ENCODE measurements around the gene CROCC2. TPM values are rescaled to one million over a fixed set of nuclear protein-coding genes. Genes with fewer than 3 reads are reported as not detected.

CROCC2 gene
- total and polyA plus RNA-seq, 2 of the 13 experiments (the other 11 are each of a cell fraction or from before 2014, with no cell fraction given): not detected

DNA sequence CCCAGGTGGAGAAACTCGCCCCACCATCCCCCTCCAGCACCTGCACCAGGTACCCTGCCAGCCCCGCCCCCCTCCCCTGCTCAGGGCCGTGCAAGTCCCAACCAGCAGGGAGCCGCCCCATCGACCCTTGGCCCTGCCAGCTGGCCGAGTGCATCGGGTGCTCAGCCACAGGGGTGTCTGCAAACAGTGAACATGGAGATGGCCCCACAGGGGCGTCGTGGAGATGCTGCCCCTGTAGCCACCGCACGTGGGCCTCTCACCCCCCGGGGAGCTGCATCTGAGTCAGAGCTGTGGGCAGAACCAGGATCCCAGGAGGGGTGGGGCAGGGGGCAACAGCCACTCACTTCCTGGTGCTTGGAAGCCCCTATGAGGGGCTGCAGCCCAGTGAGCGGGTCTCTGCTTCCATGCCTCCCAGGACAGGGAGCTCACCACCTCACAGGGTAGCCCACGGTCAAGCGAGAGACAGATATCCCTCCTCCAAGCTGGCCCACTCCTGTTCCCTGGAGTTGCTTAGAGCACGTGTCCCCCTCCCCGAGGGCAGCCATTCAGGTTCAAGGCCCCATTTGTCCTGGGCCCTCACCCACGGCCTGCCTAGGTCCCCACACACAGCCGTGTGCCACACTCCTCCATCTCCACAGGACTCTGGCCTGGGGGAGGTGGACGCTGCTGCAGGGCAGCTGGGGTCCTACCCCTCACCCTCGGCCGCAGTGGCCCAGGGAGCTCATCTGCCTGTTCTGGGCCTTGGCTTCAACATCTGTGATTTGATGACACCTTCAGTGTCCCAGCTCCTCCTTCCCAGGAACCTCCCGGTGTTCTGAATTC is 9.1 kb upstream of the CROCC2 start (continued):
- TF ChIP-seq, protein P1, sequence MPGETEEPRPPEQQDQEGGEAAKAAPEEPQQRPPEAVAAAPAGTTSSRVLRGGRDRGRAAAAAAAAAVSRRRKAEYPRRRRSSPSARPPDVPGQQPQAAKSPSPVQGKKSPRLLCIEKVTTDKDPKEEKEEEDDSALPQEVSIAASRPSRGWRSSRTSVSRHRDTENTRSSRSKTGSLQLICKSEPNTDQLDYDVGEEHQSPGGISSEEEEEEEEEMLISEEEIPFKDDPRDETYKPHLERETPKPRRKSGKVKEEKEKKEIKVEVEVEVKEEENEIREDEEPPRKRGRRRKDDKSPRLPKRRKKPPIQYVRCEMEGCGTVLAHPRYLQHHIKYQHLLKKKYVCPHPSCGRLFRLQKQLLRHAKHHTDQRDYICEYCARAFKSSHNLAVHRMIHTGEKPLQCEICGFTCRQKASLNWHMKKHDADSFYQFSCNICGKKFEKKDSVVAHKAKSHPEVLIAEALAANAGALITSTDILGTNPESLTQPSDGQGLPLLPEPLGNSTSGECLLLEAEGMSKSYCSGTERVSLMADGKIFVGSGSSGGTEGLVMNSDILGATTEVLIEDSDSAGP (CRISPR knock-in tag; IDR thresholded peaks at IDR 0.05; ENCODE audit: borderline replicate concordance): peak; percentile 53; the same call in 1 of the 2 replicates
- TF ChIP-seq ZSCAN22 (CRISPR knock-in tag; IDR thresholded peaks at IDR 0.05) (no peak), ZNF547 (CRISPR knock-in tag; IDR thresholded peaks at IDR 0.05) (no peak; the same call in 1 of the 2 replicates), ZNF605 (CRISPR knock-in tag; IDR thresholded peaks at IDR 0.05) (no peak), SKI (IDR thresholded peaks at IDR 0.05; ENCODE audit: partially characterized antibody) (no peak), MBNL3 (CRISPR knock-in tag; conservative IDR thresholded peaks at IDR 0.05) (no peak), TAF1 (CRISPR knock-in tag; IDR thresholded peaks at IDR 0.05) (no peak), FOXA3 (CRISPR knock-in tag; IDR thresholded peaks at IDR 0.05) (peak; percentile 37; the same call in 1 of the 2 replicates), ZNF558 (CRISPR knock-in tag; IDR thresholded peaks at IDR 0.05; ENCODE audit: borderline replicate concordance) (no peak), REXO4 (CRISPR knock-in tag; IDR thresholded peaks at IDR 0.05; ENCODE audit: borderline replicate concordance) (no peak), HOXA3 (CRISPR knock-in tag; IDR thresholded peaks at IDR 0.05) (peak; percentile 41; the same call in 1 of the 2 replicates), YEATS4 (CRISPR knock-in tag; IDR thresholded peaks at IDR 0.05; ENCODE audit: borderline replicate concordance) (peak; percentile 58; the same call in 1 of the 2 replicates), CBFB (CRISPR knock-in tag; IDR thresholded peaks at IDR 0.05) (no peak), FOXO1 (CRISPR knock-in tag; IDR thresholded peaks at IDR 0.05) (no peak), ZNF3 (CRISPR knock-in tag; IDR thresholded peaks at IDR 0.05) (no peak), THYN1 (CRISPR knock-in tag; IDR thresholded peaks at IDR 0.05; ENCODE audit: borderline replicate concordance, low read depth) (no peak), ESRRA (CRISPR knock-in tag; IDR thresholded peaks at IDR 0.05; ENCODE audit: low read depth) (no peak; the same call in 1 of the 2 replicates), ELF4 (CRISPR knock-in tag; IDR thresholded peaks at IDR 0.05; ENCODE audit: borderline replicate concordance) (no peak), IRF2 (CRISPR knock-in tag; IDR thresholded peaks at IDR 0.05) (no peak), FOXM1 (CRISPR knock-in tag; IDR thresholded peaks at IDR 0.05) (no peak)
- TF ChIP-seq, protein P2, sequence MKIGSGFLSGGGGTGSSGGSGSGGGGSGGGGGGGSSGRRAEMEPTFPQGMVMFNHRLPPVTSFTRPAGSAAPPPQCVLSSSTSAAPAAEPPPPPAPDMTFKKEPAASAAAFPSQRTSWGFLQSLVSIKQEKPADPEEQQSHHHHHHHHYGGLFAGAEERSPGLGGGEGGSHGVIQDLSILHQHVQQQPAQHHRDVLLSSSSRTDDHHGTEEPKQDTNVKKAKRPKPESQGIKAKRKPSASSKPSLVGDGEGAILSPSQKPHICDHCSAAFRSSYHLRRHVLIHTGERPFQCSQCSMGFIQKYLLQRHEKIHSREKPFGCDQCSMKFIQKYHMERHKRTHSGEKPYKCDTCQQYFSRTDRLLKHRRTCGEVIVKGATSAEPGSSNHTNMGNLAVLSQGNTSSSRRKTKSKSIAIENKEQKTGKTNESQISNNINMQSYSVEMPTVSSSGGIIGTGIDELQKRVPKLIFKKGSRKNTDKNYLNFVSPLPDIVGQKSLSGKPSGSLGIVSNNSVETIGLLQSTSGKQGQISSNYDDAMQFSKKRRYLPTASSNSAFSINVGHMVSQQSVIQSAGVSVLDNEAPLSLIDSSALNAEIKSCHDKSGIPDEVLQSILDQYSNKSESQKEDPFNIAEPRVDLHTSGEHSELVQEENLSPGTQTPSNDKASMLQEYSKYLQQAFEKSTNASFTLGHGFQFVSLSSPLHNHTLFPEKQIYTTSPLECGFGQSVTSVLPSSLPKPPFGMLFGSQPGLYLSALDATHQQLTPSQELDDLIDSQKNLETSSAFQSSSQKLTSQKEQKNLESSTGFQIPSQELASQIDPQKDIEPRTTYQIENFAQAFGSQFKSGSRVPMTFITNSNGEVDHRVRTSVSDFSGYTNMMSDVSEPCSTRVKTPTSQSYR (CRISPR knock-in tag; IDR thresholded peaks at IDR 0.05; ENCODE audit: borderline replicate concordance): peak; percentile 79
- TF ChIP-seq, protein P3, sequence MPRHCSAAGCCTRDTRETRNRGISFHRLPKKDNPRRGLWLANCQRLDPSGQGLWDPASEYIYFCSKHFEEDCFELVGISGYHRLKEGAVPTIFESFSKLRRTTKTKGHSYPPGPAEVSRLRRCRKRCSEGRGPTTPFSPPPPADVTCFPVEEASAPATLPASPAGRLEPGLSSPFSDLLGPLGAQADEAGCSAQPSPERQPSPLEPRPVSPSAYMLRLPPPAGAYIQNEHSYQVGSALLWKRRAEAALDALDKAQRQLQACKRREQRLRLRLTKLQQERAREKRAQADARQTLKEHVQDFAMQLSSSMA (CRISPR knock-in tag; IDR thresholded peaks at IDR 0.05): no peak
- TF ChIP-seq, protein P4, sequence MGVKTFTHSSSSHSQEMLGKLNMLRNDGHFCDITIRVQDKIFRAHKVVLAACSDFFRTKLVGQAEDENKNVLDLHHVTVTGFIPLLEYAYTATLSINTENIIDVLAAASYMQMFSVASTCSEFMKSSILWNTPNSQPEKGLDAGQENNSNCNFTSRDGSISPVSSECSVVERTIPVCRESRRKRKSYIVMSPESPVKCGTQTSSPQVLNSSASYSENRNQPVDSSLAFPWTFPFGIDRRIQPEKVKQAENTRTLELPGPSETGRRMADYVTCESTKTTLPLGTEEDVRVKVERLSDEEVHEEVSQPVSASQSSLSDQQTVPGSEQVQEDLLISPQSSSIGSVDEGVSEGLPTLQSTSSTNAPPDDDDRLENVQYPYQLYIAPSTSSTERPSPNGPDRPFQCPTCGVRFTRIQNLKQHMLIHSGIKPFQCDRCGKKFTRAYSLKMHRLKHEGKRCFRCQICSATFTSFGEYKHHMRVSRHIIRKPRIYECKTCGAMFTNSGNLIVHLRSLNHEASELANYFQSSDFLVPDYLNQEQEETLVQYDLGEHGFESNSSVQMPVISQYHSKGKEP (CRISPR knock-in tag; IDR thresholded peaks at IDR 0.05): no peak

All from HepG2 (cell line).